Amygdala (tissue), 56 donors: Measurements from ENCODE around the gene RAB40B.
"Not testable (repeated sequence)": the region's sequence is repeated elsewhere in the genome, so short reads cannot be mapped to it uniquely, and the experiment has no call there.

Experiments used
- DNase-seq, 56 donors: peaks; one replicate each; lab custom pipeline; 2025; lab: John Stamatoyannopoulos, UW

The RAB40B gene

GRCh38 chr17:82655523-82655922, 43.0 kb downstream of the RAB40B start:
- DNase-seq: no peak

DNA sequence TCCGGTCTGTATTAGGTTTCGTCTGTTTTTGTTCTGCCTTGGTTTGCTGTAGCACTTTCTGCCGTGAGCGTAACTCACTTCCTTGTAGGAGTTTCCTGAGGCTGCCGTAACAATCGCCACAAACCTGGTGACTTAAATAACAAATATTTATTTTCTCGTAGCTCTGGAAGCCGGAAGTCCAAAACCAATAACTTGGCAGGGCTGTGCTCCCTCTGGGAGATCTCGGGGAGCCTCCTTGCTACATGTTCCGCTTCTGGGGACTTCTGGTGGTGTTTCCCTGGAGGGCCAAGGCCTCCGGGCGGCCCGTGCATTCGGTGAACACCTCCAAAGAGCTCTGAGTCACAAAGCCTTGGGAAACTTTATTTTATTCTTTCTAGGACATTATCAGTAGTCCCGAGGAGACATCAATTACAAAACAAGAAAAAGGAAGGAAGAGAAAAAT, 43.4 kb downstream of the RAB40B start:
- DNase-seq: no peak

GRCh38 chr17:82654611-82655010, 43.9 kb downstream of the RAB40B start:
- not testable (repeated sequence) for DNase-seq

- no peak for DNase-seq
Observed at GRCh38 chr17:82653651-82654528, 44.6 kb downstream of the RAB40B start.

DNA sequence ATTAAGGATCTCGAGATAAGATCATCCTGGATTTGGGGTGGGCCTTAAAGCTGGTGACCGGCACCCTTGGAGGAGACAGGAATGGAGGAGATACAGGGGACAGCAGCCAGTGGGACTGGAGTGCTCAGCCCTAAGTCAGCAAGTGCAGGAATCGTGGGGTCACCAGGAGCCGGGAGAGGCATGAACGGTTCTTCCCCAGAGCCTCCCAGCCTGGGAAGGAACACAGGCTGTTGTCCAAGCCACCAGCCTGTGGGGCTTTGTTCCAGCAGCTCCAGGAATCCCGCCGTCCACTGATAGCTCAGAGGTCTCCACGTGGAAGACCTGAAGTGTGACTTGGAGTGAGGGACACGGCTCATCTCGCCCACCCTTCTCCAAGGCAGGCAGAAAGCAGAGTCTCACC, 47.8 kb downstream of the RAB40B start:
- DNase-seq: no peak

GRCh38 chr17:82649501-82650261, 48.8 kb downstream of the RAB40B start:
- no peak for DNase-seq

- peak in 13 of 56 donors; percentile 57 to 82 (median 66) for DNase-seq
Observed at GRCh38 chr17:82648742-82649331, 49.7 kb downstream of the RAB40B start.

GRCh38 chr17:82648165-82648668, 50.3 kb downstream of the RAB40B start, which contains the start of gene WDR45B:
Gene WDR45B, minus strand, starts transcription at chr17:82648444. Its CDS starts 104 bp downstream, at chr17:82648340.
- peak; percentile 30 to 98 (median 93) for DNase-seq

DNA sequence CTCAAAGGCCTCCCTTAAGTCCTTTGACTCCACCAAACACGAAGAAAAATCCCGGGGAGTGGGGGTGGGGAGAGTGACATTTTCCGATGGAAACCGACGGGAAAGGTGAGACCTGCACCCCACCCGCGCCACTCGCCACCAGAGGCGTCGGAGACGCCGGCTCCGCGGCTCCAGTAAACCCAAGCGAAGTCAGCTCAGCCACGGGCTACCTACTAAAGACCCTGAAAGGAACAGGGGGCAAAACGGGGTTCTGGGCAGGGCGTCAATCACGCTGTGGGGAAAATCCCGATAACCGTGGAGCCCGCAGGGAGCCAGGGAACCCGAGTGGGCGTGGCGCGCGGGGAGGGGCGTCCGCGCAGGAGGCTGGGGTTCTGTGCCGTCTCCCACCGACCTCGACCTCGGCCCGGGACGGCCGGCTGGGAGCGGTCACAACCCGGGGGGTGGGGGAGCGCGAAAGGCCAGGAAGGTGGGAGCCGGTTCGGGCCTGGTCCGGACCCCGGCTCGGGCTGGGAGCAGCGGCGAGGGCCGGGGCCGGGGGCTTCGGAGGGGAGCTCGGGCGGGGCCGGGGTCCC, 50.8 kb downstream of the RAB40B start:
- DNase-seq: no peak

- no peak for DNase-seq
Observed at GRCh38 chr17:82645516-82645915, 53.0 kb downstream of the RAB40B start.

- DNase-seq: no peak
Observed at GRCh38 chr17:82644148-82644547, 54.4 kb downstream of the RAB40B start.

DNA sequence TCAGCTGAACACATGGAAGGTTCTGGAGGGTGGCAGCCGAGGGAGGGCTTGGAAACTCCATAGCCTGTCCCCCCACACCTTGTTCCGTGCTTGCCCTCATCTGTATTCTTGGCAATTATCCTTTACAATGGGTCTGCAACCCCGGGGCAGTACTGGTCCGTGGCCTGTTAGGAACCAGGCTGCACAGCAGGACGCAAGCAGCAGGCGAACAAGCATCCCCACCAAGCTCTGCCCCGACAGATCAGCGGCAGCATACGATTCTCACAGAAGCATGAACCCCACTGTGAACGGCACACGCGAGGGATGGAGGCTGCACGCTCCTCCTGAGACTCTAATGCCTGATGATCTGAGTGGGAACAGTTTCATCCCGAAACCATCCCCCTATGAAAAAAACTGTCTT, 56.5 kb downstream of the RAB40B start:
- DNase-seq: no peak

- no peak for DNase-seq
Observed at GRCh38 chr17:82640036-82640435, 58.5 kb downstream of the RAB40B start.

DNA sequence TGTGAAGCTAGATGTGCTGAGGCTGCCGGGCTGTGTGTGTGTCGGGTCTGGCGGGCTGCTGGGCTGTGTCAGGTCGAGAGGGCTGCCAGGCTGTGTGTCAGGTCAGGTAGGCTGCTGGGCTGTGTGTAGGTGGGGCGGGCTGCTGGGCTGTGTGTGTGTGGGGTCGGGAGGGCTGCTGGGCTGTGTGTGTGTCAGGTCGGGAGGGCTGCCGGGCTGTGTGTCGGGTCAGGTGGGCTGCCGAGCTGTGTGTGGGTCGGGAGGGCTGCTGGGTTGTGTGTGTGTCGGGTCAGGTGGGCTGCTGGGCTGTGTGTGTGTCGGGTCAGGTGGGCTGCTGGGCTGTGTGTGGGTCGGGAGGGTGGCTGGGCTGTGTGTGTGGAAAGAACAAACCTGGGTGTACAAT, 58.9 kb downstream of the RAB40B start:
- DNase-seq: no peak

- no peak for DNase-seq
Observed at GRCh38 chr17:82638183-82638773, 60.2 kb downstream of the RAB40B start.

GRCh38 chr17:82636626-82637598, 61.6 kb downstream of the RAB40B start:
- DNase-seq: no peak

GRCh38 chr17:82633343-82633742, 65.2 kb downstream of the RAB40B start:
- DNase-seq: no peak

- DNase-seq: no peak
Observed at GRCh38 chr17:82632451-82632850, 66.0 kb downstream of the RAB40B start.

GRCh38 chr17:82631544-82631943, 67.0 kb downstream of the RAB40B start:
- DNase-seq: no peak
